NCI-H510A treated with DMSO at 0.1 percent for 48 hours (cell line): ENCODE data around the gene RSRC1.
"Not testable (repeated sequence)": the region's sequence is repeated elsewhere in the genome, so short reads cannot be mapped to it uniquely, and the experiment has no call there.

Source experiments
- DNase-seq: peaks from one replicate; lab custom pipeline; 2025; lab: John Stamatoyannopoulos, UW

Gene RSRC1

DNA sequence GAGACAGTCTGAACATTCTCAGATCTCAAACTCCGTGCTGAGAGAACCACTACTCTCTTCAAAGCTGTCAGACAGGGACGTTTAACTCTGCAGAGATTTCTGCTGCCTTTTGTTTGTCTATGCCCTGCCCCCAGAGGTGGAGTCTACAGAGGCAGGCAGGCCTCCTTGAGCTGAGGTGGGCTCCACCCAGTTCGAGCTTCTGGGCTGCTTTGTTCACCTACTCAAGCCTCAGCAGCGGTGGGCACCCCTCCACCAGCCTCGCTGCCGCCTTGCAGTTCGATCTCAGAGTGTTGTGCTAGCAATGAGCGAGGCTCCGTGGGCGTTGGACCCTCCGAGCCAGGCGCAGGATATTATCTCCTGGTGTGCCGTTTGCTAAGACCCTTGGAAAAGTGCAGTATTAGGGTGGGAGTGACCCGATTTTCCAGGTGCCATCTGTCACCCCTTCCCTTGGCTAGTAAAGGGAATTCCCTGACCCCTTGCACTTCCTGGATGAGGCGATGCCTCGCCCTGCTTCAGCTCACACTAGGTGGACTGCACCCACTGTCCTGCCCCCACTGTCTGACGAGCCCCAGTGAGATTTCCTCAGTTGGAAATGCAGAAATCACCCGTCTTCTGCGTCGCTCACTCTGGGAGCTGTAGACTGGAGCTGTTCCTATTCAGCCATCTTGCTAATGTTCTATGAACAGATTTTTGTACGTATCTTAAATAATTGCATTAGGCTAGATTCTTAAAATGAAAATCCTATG, 220.0 kb downstream of the RSRC1 start:
- not testable (repeated sequence) for DNase-seq

DNA sequence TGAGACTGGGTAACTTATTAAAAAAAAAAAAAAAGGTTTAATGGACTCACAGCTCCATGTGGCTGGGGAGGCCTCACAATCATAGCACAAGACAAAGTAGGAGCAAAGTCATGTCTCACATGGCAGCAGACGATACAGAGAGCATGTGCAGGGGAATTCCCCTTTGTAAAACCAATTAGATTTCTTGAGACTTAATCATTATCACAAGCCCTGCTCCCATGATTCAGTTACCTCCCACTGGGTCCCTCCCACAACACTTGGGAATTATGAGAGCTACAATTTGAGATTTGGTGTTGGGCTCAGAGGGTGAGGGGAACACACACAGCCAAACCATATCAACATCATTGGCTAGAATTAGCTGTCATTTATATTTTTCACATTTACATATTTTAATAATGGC, 221.0 kb downstream of the RSRC1 start:
- DNase-seq, result no peak

- no peak for DNase-seq
These were observed 223.8 kb downstream of the RSRC1 start for GRCh38 chr3:158333736-158334135.

GRCh38 chr3:158337110-158337509, 227.2 kb downstream of the RSRC1 start:
- DNase-seq, result no peak

DNA sequence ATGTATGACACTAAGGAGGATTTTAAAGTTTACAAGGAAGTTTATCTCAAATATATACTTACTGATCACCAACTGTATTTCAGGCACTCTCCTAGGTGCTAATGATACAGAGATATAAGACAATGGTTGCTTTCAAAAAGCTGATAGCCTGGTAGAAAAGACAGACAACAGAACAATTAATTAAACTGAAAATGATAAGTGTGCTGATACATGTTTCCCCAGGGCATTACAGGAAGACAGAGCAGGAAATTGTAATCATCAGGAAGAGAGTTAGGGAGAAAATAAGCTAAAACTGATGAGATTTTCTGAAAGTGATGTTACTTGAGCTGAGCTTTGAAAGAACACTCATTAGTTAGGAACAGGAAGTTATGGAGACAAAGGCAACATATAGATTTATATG, 229.7 kb downstream of the RSRC1 start:
- no peak for DNase-seq

- not testable (repeated sequence) for DNase-seq
These were observed 231.1 kb downstream of the RSRC1 start for GRCh38 chr3:158340951-158341350.

DNA sequence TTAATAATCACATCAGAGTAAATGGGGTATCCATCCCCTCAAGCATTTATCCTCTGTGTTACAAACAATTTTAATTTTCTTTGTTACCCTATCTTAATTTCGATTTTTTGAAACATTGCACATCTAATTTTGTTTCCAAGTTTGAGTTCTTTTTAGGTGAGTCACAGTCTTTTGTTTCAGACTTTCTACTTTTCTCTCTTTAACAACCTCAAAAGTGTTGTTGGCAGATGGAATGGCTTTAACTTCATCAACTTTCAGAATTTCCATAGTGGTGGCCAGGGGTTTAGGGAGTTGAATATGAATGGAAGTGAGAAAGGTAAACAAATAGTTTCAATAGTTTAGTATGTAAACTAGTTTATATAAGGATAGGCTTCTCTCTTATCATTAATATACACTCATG, 238.1 kb downstream of the RSRC1 start:
- no peak for DNase-seq

- DNase-seq, result no peak
These were observed 241.1 kb downstream of the RSRC1 start for GRCh38 chr3:158350971-158351370.

DNA sequence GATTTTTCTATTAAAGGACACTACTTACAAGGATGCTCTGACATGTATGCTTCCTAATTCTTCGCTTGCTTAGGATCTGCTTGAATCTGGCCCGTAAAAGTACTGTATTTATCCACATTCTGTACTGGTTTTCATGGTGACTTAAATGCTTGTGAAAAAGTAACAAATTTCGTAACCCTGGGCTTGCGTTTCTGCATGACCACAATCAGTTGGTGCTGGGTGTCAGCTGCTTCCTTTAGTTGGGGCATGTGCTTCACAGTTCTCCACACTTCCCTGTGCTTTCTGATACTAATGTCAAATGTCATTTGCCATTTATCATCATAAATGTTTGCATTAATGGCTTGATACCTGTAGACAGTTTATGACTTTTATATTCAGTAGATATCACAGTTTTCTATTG, 242.7 kb downstream of the RSRC1 start:
- no peak for DNase-seq

DNA sequence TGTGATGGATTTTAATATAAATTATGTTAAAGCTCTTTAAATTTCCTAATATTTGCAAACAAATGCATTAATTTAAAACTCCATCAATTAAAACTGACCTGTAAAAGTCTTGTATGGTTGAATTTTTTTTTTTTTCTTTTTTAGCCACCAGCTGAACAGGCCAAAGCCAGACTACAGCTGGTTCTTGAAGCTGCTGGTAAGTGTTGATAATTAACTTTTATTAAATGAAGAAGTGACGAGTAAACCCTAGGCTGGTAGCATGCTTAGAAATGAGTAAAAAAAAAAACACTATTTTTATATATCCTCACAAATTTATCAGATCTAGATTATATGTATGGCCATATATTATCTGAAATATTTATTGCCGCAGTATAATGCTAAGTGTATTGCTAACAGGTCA, 244.8 kb downstream of the RSRC1 start:
- DNase-seq, result no peak

DNA sequence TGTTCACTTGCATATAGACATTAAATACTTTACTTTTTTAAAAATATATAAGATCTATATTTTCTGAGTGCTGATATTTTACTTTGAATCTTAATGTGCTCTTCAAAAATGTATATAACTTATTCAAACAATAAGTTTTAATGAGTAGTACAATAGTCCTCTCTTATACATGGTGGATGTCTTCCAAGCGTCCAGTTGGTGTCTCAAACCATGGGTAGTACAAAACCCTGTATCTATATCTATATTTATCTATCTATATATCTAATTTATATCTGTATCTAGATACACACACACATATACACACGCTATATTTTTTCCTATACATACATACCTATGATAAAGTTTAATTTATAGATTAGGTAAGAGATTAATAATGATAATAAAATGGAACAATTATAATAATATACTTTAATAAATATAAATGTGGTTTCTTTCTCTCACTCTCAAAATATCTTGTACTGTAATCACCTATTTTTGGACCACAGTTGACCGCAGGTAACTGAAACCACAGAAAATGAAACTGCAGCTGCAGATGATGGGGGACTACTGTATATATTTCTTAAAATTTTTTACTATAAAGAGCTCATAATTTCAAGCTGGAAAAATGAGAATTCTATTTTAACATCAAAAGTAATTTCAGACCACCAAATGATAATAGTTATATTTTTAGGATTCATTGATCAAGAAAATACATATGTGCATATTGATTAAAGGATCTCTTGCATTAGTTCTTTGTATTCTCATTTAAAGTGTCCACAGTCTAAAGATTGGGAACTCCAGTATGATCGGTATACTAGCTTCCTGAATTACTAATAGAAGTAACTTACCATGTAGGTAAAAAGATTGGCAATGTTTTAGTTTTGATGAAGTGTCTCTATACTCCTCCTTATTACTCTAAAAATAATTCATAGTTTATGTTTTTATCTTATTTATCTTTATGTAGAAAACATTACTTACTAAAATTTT, 246.0 kb downstream of the RSRC1 start:
- no peak for DNase-seq

GRCh38 chr3:158359339-158359738, 249.4 kb downstream of the RSRC1 start:
- DNase-seq, result no peak

DNA sequence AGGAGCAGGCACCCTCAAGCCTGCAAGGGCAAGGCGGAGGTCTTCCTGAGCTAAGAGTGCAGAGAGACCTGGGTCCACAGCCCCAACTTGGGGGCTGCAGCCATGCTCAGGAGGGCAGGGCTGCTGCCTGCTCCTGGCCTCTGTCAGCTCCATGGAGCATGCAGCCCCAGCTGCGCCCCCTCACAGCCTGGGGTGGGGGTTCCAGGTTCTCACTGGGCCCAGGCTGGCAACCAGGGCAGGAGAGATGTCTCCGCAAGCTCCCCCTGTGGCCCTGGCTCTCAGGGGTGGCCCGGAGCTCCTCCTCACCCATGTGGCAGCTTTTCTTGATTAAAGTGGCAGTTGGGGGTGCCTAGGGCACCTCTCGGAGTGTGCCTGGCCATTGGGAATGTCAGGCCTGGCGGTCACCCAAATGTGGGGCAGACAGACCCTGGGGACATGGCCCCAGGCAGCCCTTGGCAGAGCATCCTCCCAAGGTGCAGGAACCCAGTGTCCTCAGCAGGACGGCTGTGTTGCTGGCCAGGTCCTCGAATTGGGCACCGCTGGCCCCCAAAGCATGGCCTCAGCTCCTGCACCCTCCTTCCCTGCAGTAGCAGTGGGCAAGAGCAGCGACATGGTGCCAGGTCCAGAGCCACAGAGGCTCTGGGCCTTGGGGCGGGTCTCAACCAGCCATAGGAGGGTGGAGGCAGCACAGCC, 251.0 kb downstream of the RSRC1 start:
- DNase-seq, result no peak

DNA sequence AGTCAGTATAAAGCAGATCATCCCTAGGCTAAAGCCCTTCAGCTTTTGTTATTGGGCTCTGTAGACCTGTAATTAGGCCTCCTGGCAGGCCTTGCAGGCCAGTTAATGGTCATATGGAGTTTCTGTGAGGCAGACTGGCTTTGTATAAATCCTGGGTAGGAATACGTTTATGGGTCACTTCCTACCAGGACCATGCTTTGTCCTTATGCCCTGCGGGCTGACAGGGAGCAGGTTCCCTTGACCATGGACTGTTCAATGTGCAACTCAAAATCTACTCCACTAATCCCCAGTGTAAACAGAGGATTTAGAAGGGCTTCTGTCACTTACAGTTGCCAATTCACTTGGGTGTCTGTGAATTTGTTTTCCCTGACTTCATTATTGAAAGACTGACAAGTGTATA, 258.4 kb downstream of the RSRC1 start:
- DNase-seq, result no peak

DNA sequence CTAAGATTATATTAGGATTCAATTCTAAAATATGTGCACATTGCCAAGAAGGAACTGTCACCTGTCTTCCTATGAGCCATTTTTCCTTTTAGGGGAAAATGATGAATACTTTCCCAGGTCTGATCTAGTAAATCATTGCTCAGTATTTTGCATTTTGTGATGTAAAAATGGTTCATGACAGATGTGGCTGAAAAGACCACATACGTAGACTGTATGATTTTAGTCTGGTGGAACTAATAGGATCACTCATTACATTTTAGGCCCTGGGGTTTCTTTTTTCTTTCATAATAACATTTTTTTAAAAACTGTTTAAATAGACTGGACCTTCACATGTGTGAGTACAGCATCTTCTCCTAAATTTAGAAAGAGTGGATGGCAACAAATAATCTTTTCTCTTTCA, 259.4 kb downstream of the RSRC1 start:
- DNase-seq, result no peak

DNA sequence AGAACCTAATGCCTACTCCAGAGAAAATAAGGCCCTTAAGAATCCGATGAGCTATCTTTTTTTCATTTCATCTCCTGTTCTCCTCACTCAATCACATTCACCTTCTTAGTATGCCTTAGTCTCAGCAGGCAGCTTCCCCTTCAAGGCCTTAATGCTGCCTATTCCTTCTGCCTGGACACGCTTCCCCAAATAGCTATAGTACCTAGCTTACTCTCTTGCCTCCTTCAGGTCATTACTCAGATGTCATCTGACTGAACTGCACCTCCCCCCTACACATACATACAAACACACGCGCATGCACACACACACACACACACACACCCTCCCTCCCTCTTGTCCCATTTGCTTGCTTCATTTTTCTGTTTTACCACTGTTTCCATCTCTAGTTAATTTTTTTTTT, 269.6 kb downstream of the RSRC1 start:
- DNase-seq, result no peak

- DNase-seq, result no peak
These were observed 271.5 kb downstream of the RSRC1 start for GRCh38 chr3:158381262-158381868.

- DNase-seq, result no peak
These were observed 272.6 kb downstream of the RSRC1 start for GRCh38 chr3:158382479-158382878.

- DNase-seq, result no peak
These were observed 274.1 kb downstream of the RSRC1 start for GRCh38 chr3:158384019-158384418.

DNA sequence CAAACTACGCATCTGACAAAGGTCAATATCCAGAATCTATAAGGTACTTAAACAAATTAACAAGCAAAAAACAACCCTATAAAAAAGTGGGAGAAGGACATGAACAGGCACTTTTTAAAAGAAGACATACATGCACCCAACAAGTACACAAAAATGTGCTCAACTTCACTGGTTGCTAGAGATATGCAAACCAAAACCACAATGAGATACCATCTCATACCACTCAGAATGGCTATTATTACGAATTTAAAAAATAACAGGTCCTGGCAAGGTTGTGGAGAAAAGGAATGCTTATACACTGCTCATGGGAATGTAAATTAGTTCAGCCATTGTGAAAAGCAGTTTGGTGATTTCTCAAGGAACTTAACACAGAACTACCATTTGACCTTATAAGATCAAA, 285.5 kb downstream of the RSRC1 start:
- no peak for DNase-seq

- no peak for DNase-seq
These were observed 292.7 kb downstream of the RSRC1 start for GRCh38 chr3:158402590-158402989.

DNA sequence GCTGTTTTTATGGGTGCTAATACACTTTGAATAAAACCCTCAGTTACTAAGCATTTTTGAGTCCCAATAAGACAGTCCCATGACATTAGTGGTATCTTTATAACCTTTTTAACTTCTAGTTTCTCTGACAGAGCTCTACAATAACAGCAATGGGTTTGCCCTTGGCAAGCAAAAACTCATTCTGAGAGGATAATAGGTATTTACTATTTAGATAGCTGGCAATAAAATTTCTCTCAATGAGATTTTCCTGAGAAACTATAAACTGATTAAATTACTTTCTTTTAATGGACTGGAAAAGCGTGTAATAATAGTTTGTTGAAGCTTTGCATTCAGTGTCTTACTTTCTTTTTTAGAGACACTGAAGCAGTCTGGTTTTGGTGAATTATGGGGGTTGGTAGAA, 293.1 kb downstream of the RSRC1 start:
- DNase-seq, result no peak
